T47D (cell line): ENCODE measurements around the gene FCGR1A.
A peak's percentile ranks its signal among the peaks of the same experiment; 100 is the strongest.
"Not testable (repeated sequence)": the region's sequence is repeated elsewhere in the genome, so short reads cannot be mapped to it uniquely, and the experiment has no call there.

ENCODE experiments used
- DNase-seq, 2 experiments: peaks; one replicate each; pipeline versions ENCODE4 v3.0.0 to v3.0.0-alpha.2; 2011 to 2012; ENCODE audit warnings: low read depth in 1 of 2, low spot score in 1 of 2
- in situ Hi-C: cut with HindIII; loops from 2 replicates; pipeline ENCODE4 v1.10.0; 2016; ENCODE audit warnings: low sequenced_read_pairs, low pct_unique_long_range_greater_than_20kb

Gene FCGR1A

GRCh38 chr1:149782600-149782999 lies at the start of gene FCGR1A:
FCGR1A (plus strand) TSS chr1:149782694; CDS start chr1:149782744, 50 bp downstream.
- in situ Hi-C loops, DNase-seq: not testable (repeated sequence)

- in situ Hi-C loops, DNase-seq: not testable (repeated sequence)
Observed at GRCh38 chr1:149732781-149733180, 49.7 kb upstream of the FCGR1A start.

- in situ Hi-C loops, DNase-seq: not testable (repeated sequence)
Observed at GRCh38 chr1:149734692-149735091, 47.8 kb upstream of the FCGR1A start.

- in situ Hi-C loops: not testable (repeated sequence)
Observed at GRCh38 chr1:149740148-149740581, 42.3 kb upstream of the FCGR1A start.

GRCh38 chr1:149740590-149741230 lies 41.8 kb upstream of the FCGR1A start:
- in situ Hi-C loops: not testable (repeated sequence)

More at GRCh38 chr1:149740148-149740581, 42.3 kb upstream of the FCGR1A start:
- peak in 1 of 2 experiments; percentile 63 for DNase-seq

GRCh38 chr1:149741914-149742313 lies 40.6 kb upstream of the FCGR1A start:
- in situ Hi-C loops, DNase-seq: not testable (repeated sequence)

More at GRCh38 chr1:149740590-149741230, 41.8 kb upstream of the FCGR1A start:
- not testable (repeated sequence) for DNase-seq

GRCh38 chr1:149746463-149747356 lies 35.8 kb upstream of the FCGR1A start:
- DNase-seq, in situ Hi-C loops: not testable (repeated sequence)

GRCh38 chr1:149747359-149748143 lies 34.9 kb upstream of the FCGR1A start:
- in situ Hi-C loops, DNase-seq: not testable (repeated sequence)

GRCh38 chr1:149748144-149748500 lies 34.4 kb upstream of the FCGR1A start:
- DNase-seq, in situ Hi-C loops: not testable (repeated sequence)

- in situ Hi-C loops, DNase-seq: not testable (repeated sequence)
Observed at GRCh38 chr1:149750562-149750961, 31.9 kb upstream of the FCGR1A start.

- in situ Hi-C loops, DNase-seq: not testable (repeated sequence)
Observed at GRCh38 chr1:149752186-149752585, 30.3 kb upstream of the FCGR1A start.

GRCh38 chr1:149753466-149753865 lies 29.0 kb upstream of the FCGR1A start:
- DNase-seq, in situ Hi-C loops: not testable (repeated sequence)

GRCh38 chr1:149755294-149755693 lies 27.2 kb upstream of the FCGR1A start:
- DNase-seq, in situ Hi-C loops: not testable (repeated sequence)

- in situ Hi-C loops, DNase-seq: not testable (repeated sequence)
Observed at GRCh38 chr1:149762294-149762693, 20.2 kb upstream of the FCGR1A start.

- DNase-seq, in situ Hi-C loops: not testable (repeated sequence)
Observed at GRCh38 chr1:149764087-149764800, 18.2 kb upstream of the FCGR1A start.

- in situ Hi-C loops, DNase-seq: not testable (repeated sequence)
Observed at GRCh38 chr1:149766241-149766640, 16.3 kb upstream of the FCGR1A start.

GRCh38 chr1:149769216-149769615 lies 13.3 kb upstream of the FCGR1A start:
- DNase-seq, in situ Hi-C loops: not testable (repeated sequence)
